H7 (cell line): ENCODE data around the gene C8B. TPM values are rescaled to one million over a fixed set of nuclear protein-coding genes. Genes with fewer than 3 reads are reported as not detected.

Experiments
- DNase-seq: peaks from one replicate; pipeline ENCODE4 v3.0.0; 2012
- H3K27me3 ChIP-seq: 2 replicates; pipeline ENCODE4 v1.6.0; 2011; ENCODE audit warnings: mild to moderate bottlenecking, low read length; ENCODE audit not compliant: control insufficient read depth, insufficient read depth
- H3K36me3 ChIP-seq: replicated peaks from 2 replicates; pipeline ENCODE4 v1.5.1; 2011; ENCODE audit warnings: low read length; ENCODE audit not compliant: control insufficient read depth, insufficient read depth
- H3K4me3 ChIP-seq: 2 replicates; pipeline ENCODE4 v1.5.1; 2011; ENCODE audit warnings: low read depth, mild to moderate bottlenecking, control low read depth, low read length, moderate library complexity; ENCODE audit not compliant: insufficient read depth
- total RNA-seq: library from RNA; depleted of rRNA; stranded (reverse); fragments of >200 nt; shearing (Covaris generic); gene quantifications from 2 replicates; pipeline ENCODE4 v1.2.3, GENCODE V29; 2014

Gene C8B
- total RNA-seq, 1 experiment from 2014 or later: not detected

DNA sequence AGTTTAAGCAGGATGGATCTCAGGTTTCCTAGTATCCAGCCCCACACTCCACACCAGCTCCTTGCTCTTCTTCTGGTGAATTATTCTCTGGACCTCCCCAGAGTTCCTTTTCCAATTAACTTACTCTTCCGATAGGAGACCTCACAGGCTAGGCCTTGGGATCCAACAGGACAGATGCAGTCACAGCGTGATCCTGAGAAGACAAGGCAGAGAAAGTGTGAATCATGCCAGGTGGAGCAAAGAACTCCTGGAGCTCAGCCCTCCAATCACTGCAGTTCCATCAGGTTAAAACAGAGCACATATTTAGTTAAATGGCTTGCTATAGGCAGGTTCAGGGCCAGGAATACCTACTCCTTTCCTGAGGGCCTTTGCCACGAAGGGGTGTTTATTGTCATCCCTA is 34.1 kb downstream of the C8B start:
- H3K27me3 ChIP-seq: peaks cover 11% of the 10 kb centered on the region; the same call in 1 of the 2 replicates
- DNase-seq: no peak
- no peak overlapping the region for H3K4me3 ChIP-seq
- no peaks in the 10 kb centered on the region for H3K36me3 ChIP-seq

GRCh38 chr1:56931211-56931610 is 34.6 kb downstream of the C8B start:
- Histone ChIP-seq H3K27me3 (peaks cover 11% of the 10 kb centered on the region; the same call in 1 of the 2 replicates), H3K4me3 (no peak overlapping the region), H3K36me3 (no peaks in the 10 kb centered on the region)
- DNase-seq: no peak

- H3K4me3 ChIP-seq: no peak overlapping the region
- no peaks in the 10 kb centered on the region for H3K36me3 ChIP-seq
- DNase-seq: no peak
- peaks cover 10% of the 10 kb centered on the region; the same call in 1 of the 2 replicates for H3K27me3 ChIP-seq
Observed at GRCh38 chr1:56929492-56929891, 36.3 kb downstream of the C8B start.

GRCh38 chr1:56927986-56928385 is 37.8 kb downstream of the C8B start:
- no peak for DNase-seq

GRCh38 chr1:56927171-56927570 is 38.6 kb downstream of the C8B start:
- Histone ChIP-seq H3K4me3 (no peak overlapping the region), H3K36me3 (no peaks in the 10 kb centered on the region), H3K27me3 (peaks cover 1% of the 10 kb centered on the region; the same call in 1 of the 2 replicates)
- DNase-seq: no peak

More at GRCh38 chr1:56927986-56928385, 37.8 kb downstream of the C8B start:
- Histone ChIP-seq H3K27me3 (peaks cover 4% of the 10 kb centered on the region; the same call in 1 of the 2 replicates), H3K4me3 (no peak overlapping the region), H3K36me3 (no peaks in the 10 kb centered on the region)

DNA sequence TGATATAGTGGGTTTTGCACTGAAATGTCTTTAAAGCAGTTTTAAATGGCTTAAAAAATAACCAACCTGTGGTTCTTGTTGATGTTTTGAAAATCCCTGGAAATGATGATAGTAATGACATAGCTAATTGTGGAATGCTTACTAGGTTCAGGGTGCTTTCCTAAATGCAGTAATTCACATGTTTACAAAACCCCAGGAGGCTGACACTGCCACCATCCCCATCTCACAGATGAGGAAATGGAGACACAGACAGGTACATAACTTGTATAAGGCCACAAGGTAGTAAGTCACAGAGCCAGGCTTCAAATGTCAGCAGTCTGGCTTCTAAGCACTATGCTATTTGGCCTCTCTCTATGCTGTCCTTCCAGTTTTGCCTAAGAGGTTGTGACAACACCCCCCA is 40.6 kb downstream of the C8B start:
- DNase-seq: no peak
- Histone ChIP-seq H3K36me3 (no peaks in the 10 kb centered on the region), H3K4me3 (no peak overlapping the region), H3K27me3 (no peaks in the 10 kb centered on the region; the same call in 1 of the 2 replicates)

DNA sequence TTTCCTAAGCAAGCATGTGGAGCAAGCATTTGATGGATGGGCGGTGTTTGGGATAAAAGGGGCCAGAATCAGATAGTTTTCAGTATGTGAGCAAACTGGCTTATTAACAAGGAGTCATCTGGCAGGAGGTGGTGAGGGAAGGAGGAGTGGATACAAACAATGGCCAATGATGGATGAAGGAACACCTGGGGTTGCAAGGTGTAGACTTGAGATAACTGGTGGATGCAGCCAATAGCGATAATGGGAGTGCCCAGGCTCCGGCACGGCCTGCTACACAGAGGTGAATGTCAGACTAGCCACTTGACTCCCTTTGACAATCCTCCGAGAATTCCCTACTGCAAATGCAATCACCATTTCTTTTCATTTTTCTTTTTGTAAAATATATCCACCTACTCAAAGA is 41.7 kb downstream of the C8B start:
- DNase-seq: no peak
- Histone ChIP-seq H3K4me3 (no peak overlapping the region), H3K27me3 (no peaks in the 10 kb centered on the region; the same call in 1 of the 2 replicates), H3K36me3 (no peaks in the 10 kb centered on the region)

GRCh38 chr1:56923201-56923600 is 42.6 kb downstream of the C8B start:
- H3K36me3 ChIP-seq: no peaks in the 10 kb centered on the region
- no peak overlapping the region for H3K4me3 ChIP-seq
- DNase-seq: no peak
- H3K27me3 ChIP-seq: no peaks in the 10 kb centered on the region; the same call in 1 of the 2 replicates

DNA sequence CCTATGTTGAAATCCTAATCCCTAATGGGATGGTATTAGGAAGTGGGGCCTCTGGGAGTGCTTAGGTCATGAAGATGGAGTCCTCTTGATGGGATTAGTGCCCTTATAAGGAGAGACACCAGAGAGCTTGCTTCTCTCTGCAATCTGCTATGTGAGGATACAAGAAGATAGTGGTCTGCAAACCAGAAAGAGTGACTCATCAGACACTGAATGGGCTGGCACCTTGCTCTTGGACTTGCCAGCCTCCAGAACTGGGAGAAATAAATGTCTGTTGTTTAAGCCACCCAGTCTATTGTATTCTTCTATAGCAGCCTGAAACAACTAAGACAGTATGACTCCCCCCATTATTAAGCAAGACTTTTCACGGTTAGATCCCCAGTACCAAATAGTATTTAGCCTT is 43.3 kb downstream of the C8B start:
- no peaks in the 10 kb centered on the region; the same call in 1 of the 2 replicates for H3K27me3 ChIP-seq
- DNase-seq: no peak
- no peaks in the 10 kb centered on the region for H3K36me3 ChIP-seq
- H3K4me3 ChIP-seq: no peak overlapping the region

GRCh38 chr1:56922070-56922469 is 43.7 kb downstream of the C8B start:
- no peaks in the 10 kb centered on the region for H3K36me3 ChIP-seq
- H3K4me3 ChIP-seq: no peak overlapping the region
- H3K27me3 ChIP-seq: no peaks in the 10 kb centered on the region; the same call in 1 of the 2 replicates
- no peak for DNase-seq

- DNase-seq: no peak
- no peaks in the 10 kb centered on the region; the same call in 1 of the 2 replicates for H3K27me3 ChIP-seq
- H3K36me3 ChIP-seq: no peaks in the 10 kb centered on the region
- H3K4me3 ChIP-seq: no peak overlapping the region
Observed at GRCh38 chr1:56921479-56921878, 44.3 kb downstream of the C8B start.

- Histone ChIP-seq H3K4me3 (no peak overlapping the region), H3K27me3 (no peaks in the 10 kb centered on the region; the same call in 1 of the 2 replicates), H3K36me3 (no peaks in the 10 kb centered on the region)
- DNase-seq: no peak
Observed at GRCh38 chr1:56920591-56921001, 45.2 kb downstream of the C8B start.

GRCh38 chr1:56917356-56917755 is 48.5 kb downstream of the C8B start:
- no peaks in the 10 kb centered on the region; the same call in 1 of the 2 replicates for H3K27me3 ChIP-seq
- no peak overlapping the region for H3K4me3 ChIP-seq
- H3K36me3 ChIP-seq: no peaks in the 10 kb centered on the region
- no peak for DNase-seq

DNA sequence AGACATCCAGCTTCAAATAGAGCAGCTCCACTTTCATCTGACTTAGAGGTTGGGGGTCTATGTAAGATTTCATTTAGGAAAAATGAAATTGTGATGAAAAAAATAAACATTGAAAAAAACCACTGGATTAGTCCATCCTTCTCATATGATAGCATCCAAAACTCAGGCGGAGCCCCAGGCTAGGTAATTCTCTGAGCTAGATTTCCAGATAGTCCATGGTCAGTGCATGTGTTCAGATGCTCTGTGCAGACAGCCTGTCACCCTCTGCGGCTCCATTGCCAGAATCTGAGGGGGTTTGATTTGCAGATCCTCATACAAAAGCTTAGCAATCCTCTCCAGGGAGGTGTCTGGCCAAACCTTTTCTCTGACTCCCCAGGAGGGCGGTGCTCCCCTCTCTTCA is 49.2 kb downstream of the C8B start:
- no peak overlapping the region for H3K4me3 ChIP-seq

GRCh38 chr1:56915960-56916359 is 49.9 kb downstream of the C8B start:
- Histone ChIP-seq H3K36me3 (no peaks in the 10 kb centered on the region), H3K4me3 (no peak overlapping the region), H3K27me3 (no peaks in the 10 kb centered on the region)
- DNase-seq: no peak

More for the DNA sequence above, 49.2 kb downstream of the C8B start:
- no peak for DNase-seq
- Histone ChIP-seq H3K36me3 (no peaks in the 10 kb centered on the region), H3K27me3 (no peaks in the 10 kb centered on the region)

GRCh38 chr1:56912325-56912724 is 53.5 kb downstream of the C8B start:
- Histone ChIP-seq H3K36me3 (no peaks in the 10 kb centered on the region), H3K4me3 (no peak overlapping the region), H3K27me3 (no peaks in the 10 kb centered on the region; the same call in 1 of the 2 replicates)
- no peak for DNase-seq
